ENCODE measurements around the gene LPCAT4.

DNA sequence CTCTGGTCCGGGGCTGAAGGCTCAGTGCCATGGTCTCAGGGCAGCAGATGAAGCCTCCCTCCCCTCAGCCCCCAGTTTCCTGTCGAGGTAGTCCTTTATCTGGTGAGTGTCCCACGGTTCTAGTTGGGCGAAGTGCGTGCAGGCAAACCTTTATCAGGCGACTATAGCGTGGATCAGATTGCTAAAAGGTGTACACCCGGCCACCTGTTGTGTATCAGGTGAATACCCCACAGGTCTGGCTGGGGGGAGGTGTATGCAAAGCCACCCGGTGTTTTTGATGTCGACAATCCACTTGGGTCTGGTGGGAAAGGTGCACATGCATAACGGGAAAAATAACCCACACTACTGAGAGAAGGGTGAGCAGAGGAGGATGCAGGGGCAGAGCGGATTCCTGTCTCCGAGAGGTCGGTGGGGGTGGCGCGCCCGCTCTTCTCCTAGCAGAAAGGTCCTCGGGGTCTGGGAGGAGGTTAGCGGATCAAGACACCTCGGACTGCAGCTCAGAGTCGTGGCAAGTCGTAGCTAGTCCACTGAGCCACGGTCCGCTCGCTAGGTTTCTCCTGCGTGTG, 29.9 kb downstream of the LPCAT4 start:
- TF ChIP-seq POLR2A (IDR thresholded peaks at IDR 0.05; ENCODE audit: low read depth, low read length) (no peak), EZH2 (IDR thresholded peaks at IDR 0.05; ENCODE audit: borderline replicate concordance, low read depth, low read length, severe bottlenecking) (no peak), POLR2AphosphoS5 (IDR thresholded peaks at IDR 0.05; ENCODE audit: insufficient read depth, low read depth, low read length) (no peak), FOS (IDR thresholded peaks at IDR 0.05; ENCODE audit: borderline replicate concordance, insufficient read depth, low read length) (no peak), MYC (IDR thresholded peaks at IDR 0.05; ENCODE audit: low read depth, low read length) (no peak), GATA2 (IDR thresholded peaks at IDR 0.05; ENCODE audit: insufficient read depth, insufficient read length, low read depth, low read length) (no peak)
- TF ChIP-seq, protein P1, sequence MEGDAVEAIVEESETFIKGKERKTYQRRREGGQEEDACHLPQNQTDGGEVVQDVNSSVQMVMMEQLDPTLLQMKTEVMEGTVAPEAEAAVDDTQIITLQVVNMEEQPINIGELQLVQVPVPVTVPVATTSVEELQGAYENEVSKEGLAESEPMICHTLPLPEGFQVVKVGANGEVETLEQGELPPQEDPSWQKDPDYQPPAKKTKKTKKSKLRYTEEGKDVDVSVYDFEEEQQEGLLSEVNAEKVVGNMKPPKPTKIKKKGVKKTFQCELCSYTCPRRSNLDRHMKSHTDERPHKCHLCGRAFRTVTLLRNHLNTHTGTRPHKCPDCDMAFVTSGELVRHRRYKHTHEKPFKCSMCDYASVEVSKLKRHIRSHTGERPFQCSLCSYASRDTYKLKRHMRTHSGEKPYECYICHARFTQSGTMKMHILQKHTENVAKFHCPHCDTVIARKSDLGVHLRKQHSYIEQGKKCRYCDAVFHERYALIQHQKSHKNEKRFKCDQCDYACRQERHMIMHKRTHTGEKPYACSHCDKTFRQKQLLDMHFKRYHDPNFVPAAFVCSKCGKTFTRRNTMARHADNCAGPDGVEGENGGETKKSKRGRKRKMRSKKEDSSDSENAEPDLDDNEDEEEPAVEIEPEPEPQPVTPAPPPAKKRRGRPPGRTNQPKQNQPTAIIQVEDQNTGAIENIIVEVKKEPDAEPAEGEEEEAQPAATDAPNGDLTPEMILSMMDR (IDR thresholded peaks at IDR 0.05; ENCODE audit: extremely low read depth in 1 of 2, insufficient read depth in 1 of 2, low read depth in 1 of 2, low read length in 2 of 2) = no peak
- TF ChIP-seq, protein P2, sequence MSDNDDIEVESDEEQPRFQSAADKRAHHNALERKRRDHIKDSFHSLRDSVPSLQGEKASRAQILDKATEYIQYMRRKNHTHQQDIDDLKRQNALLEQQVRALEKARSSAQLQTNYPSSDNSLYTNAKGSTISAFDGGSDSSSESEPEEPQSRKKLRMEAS (IDR thresholded peaks at IDR 0.05; ENCODE audit: insufficient read depth, insufficient read length) = no peak

Data from endothelial cell of umbilical vein (primary cell).